Hematopoietic multipotent progenitor cell (in vitro differentiated cells): ENCODE data around the gene MTF1. TPM values are rescaled to one million over a fixed set of nuclear protein-coding genes. Genes with fewer than 3 reads are reported as not detected.
"Not testable (repeated sequence)": the region's sequence is repeated elsewhere in the genome, so short reads cannot be mapped to it uniquely, and the experiment has no call there.

Experiments used
- DNase-seq, 3 donors: peaks; one replicate each; pipeline ENCODE4 v3.0.0-alpha.2; 2011 to 2015; ENCODE audit warnings: low read depth in 2 of 3, low spot score in 2 of 3
- total RNA-seq: library from RNA; depleted of rRNA; stranded (reverse); fragments of >200 nt; gene quantifications from one replicate; pipeline ENCODE4 v1.2.3, GENCODE V29; 2012

The MTF1 gene
- total RNA-seq, 1 donor = 3.0 TPM

DNA sequence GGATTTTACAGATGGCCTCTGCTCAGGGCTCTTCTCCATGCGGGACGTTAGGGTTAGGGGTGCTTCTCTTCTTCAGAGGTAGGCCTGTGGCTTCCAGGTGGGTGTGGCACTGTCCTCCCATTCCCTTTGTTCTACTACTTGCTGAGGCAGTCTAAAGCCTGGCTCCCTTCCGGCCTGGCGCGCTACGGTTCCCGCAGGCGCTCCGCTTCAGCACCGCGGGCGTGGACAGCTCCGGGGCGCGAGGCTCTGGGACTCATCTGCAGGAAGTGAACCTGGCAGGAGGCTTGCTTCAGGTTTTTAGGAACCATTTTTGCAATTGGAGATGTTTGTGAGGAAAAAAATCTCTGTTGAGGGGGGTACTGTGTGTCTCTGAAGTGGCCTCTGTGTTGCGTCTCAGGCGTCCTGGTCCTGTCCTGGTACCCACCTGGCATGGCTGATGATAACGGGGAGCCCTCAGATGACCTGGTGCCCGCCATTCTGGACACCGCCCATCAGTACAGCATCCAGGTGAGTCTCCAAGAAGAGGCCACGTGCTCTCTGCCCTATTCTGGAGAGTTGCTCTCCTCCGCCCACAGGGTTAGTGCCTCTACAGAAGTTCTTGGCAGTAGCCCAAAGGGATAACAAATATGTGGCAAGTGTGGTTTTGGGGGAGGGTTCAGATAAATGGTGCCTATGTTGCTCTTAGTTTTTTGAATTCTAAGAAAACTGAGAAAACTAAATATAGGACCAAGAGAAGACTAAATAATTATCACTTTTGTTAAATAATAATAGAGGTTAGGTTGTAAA is 63.9 kb downstream of the MTF1 start:
- peak in 2 of 3 donors; percentile 43 to 50 for DNase-seq

DNA sequence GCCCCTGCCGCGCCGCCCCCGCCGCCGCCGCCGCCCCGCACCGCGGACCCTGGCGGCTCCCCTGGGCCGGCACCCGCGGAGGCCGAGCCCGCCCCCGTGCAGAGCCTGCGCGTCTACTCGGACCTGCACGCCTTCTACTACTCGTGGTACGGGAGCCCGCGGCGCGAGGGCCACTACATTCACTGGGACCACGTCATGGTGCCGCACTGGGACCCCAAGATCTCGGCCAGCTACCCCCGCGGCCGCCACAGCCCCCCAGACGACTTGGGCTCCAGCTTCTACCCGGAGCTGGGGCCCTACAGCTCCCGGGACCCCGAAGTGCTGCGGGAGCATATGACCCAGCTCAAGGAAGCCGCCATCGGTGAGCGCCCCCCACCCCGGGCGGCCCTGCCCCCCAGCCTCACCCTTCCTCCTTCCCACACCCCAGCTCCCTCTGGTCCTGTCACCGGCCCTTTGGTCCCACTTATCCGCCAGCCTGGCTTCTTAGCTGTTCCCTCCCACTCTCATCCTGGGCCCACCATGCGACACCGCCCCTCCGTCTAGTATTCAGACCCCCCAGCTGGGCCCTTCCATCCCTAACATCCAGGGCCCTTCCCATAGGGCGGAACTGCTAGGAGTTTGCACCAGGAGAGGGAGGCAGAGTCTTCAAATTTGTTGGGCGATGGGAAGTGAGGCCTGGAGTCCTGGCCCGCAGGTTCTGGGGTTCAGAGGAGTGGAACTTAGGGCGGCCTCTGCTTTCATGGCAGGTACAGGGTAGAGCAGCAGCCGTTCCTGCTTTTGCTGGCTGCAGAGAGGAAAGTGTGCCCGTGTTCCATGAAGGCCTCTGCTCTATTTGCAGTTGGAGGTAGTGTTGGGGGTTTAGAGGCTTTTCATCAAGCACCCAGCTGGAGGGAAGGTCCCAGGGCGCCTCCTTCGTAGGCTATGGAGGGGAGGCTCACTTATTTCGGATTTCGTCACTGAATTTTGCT is 64.7 kb downstream of the MTF1 start:
- no peak for DNase-seq

DNA sequence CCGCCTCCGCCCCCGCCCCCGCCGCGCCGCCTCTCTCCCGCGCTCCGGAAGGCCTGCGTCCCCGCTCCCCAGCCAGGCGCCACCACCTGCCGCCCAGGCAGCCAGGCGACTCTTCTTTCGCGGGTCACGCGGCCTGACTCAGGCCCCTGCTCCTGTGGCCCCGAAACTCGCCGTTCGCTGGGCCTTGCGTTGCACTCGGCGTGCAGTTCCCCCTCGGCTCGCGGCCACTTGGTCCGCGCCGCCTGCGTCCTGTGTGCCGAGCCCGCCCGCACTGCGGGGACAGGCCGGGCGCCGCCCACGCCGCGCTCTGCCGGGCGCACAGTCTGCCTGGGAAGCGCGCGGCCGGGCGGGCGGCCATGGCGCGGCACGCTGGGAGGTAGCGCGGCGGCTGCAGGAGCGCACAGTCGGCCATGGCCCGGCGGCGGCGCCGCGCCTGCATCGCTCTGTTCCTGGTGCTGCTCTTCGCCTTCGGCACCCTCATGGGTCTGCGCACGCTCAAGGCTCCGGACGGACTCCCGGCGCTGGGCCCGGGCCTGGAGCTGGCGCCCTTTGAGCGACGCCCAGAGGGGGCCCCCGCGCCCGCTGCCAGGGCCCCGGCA is 65.5 kb downstream of the MTF1 start, which contains the start of gene MANEAL:
TSS of gene MANEAL (plus strand) at position 75 of the 599 bp plus-strand sequence. CDS start at position 411, 336 bp downstream.
- DNase-seq = peak in 2 of 3 donors; percentile 42 to 50

DNA sequence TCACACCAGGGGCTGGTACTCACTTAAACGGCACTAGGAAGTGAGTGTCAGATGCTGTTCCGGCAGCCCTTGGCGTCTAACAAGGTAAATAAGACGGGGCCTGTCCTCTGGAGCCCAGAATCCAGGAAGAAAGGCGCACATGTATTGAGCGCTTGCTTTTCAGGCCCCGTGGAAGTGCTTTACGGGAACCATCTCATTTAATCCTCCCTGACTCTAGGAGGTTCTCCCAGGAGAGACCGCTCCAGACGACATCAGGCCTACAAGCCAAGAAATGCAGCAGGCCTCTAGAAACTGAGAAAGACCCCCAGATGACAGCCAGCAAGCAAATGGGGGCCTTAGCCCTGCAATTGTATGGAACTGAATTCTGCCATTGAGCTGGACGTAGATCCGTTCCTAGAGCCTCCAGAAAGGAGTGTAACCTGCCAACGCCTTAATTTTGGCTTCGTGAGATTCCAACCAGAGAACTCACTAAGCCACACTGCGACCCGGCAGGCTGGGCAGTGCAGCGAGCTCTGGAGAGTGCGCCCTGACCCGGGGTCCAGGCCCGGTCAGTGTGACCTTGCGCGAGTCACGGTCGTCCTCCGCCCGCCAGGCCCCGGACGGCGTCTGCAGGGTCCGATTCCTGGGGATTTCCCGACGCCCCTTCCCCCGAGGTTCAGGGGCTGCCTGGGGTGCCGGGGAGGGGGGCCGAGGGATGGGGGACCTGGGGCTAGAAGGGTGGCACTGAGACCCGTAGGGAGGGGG is 66.3 kb downstream of the MTF1 start:
- DNase-seq = no peak

DNA sequence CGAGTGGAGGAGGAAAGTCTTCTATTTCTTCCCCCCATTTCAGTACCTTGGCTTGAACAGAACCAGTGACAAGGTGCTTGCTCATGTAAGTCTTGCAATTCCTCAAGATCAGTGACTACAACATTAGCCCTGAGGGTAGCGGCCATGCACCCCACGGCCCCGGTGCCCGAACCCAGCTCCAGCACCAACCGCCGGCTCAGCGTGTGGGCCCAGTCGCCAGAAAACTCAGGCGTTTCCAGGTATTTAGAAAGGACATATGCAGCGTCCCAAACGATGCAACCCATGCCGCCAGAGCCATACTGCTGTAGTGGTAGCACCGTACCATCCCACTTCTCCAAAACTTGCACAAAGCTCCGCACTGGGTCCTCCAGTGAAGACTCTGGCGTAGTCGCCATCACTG is 76.9 kb downstream of the MTF1 start:
- no peak for DNase-seq

DNA sequence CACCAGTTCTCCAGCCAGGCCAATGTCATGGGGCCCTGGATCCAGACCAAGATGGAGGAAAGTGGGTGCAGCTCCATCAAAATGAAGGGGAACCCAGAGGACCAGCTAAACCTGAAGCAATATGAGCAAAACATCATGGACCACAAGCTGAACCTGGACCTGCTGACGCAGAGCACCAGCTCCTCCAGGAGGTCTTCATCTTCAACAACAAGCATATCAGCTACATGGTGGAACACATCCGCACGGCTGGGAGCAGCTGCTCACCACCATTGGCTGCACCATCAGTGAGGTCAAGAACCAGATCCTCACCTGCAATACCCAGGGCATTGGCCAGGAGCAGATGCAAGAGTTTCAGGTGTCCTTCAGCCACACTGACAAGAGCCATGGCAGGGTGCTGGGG is 80.7 kb downstream of the MTF1 start:
- no peak for DNase-seq

DNA sequence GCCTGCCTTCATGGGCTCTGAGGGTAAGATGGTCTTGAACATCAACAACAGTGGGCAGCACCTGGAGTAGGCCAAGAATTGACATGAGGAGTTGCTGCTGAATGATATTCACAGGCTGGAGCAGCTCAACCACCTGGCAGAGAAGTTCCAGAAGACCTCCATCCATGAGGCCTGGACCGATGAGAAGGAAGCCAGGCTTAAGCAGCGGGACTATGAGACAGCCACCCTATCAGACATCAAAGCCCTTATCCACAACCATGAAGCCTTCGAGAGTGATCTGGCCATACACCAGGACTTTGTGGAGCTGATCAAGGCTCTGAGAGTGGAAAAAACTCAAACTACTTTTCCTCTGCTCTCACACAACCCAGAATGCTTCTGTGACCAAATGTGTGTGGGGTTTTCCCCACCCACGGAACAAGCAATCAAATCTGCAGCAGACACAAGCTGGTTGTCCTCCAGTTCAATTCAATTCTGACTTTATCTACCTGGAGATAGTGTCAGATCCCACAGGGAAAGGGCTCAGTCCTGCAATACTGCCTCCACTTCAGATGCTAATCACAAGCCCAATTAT is 82.4 kb downstream of the MTF1 start:
- DNase-seq = no peak

DNA sequence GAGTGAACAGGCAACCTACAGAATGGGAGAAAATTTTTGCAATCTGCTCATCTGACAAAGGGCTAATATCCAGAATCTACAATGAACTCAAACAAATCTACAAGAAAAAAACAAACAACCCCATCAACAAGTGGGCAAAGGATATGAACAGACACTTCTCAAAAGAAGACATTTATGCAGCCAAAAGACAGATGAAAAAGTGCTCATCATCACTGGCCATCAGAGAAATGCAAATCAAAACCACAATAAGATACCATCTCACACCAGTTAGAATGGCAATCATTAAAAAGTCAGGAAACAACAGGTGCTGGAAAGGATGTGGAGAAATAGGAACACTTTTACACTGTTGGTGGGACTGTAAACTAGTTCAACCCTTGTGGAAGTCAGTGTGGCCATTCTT is 88.0 kb downstream of the MTF1 start:
- DNase-seq = not testable (repeated sequence)

DNA sequence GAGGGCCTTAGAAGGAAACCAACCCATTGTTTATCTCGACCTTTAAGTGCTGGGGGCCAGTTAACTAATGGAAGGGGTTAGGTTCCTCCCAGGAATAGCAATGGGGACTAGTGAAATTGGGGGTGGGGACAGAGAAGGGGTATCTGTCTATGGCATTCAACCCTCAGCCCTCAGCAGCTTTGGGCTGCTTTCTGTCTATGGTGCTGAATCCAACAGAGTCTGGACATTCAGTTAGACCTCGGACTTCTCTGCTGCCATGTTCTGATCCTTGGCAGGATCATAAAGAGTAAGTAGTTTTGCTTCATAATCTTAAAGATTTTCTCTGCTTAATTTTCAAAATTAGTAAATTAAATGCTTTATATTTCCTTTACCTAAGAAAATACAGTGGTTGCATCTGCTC is 91.9 kb downstream of the MTF1 start:
- DNase-seq = no peak

DNA sequence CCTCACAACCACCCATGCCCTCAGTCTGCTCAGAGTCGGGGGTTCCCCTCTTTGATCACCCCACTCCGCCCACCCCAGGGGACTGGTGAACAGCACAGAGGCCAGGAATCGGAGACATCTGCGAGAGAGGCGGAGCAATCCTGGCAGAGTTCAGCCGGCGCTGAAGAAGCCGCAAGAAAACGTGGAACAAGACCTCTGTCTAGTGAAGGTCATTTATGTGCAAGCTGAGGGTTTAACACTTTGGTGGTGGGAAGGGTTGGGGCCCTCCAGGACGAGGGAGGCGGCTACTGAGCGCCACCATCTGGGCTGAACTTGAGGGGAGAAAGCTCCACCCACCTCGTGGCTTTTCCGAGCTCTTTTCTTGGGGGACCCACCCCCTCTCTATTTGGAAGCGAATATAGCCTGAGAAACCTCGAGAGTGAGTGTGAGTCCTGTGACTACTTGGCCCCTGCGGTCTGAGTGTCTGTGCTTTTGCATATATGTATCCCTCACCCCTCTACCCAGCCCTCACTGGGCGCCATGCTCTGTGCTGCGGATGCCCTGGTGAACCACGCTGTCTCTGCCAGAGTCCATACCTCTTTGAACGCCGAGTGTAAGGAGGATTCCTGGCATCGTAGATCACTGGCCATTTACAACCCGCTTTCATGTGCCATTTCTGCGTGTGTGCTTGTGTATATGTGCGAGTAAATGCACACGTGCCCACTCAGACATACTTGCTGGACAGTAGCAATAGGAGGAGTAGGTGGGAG is 93.3 kb downstream of the MTF1 start:
- DNase-seq = no peak

DNA sequence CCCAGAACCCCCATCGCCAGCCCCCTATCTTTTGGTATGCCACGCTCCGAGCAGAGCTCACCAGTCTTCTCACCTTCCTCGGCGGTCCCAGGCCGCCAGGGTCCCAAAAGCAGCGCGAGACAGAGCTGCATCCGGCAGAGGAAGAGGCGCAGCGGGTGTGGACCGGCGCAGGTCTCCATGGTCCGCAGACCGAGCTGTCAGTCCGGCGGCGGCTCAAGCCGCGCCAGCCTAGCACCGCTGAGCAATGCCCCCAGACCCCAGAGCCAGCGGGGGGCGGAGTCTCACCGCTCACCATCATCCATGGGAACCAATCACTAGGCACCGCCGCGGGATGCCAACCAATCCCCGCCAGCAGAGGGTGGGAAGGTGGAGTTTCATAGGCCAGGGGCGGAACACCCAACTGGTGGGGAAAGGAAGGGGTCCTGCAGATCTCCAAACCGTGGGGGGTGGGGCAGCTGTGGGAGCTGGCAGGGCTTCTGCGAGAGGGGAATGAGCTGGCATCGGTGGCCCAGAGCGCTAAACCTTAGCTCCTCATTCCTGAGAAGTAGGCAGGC is 94.4 kb downstream of the MTF1 start, which contains the start of gene EPHA10:
TSS of gene EPHA10 (minus strand) at position 233 of the 554 bp plus-strand sequence. CDS start at position 179, 54 bp downstream.
- DNase-seq = no peak

DNA sequence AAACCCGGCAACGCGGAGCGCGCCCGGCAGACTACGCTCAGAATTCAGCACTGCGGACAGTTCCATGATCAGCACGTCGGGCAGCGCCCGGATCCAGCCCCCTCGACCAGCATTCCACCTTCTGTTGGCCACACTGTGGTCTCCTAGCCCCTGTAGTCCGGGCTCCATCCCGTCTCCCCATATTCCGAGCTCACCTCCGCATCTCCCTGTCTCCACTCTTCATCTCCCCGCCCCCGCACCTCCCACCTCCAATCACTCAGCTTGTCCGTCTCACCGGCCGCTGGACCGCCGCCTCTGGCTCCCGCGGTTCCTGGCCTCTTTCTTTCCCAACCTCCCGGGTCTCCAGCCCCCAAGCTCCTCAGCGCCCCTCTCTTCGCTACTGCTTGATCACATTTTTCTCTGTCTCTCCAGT is 95.0 kb downstream of the MTF1 start:
- DNase-seq = peak in 2 of 3 donors; percentile 63 to 74

DNA sequence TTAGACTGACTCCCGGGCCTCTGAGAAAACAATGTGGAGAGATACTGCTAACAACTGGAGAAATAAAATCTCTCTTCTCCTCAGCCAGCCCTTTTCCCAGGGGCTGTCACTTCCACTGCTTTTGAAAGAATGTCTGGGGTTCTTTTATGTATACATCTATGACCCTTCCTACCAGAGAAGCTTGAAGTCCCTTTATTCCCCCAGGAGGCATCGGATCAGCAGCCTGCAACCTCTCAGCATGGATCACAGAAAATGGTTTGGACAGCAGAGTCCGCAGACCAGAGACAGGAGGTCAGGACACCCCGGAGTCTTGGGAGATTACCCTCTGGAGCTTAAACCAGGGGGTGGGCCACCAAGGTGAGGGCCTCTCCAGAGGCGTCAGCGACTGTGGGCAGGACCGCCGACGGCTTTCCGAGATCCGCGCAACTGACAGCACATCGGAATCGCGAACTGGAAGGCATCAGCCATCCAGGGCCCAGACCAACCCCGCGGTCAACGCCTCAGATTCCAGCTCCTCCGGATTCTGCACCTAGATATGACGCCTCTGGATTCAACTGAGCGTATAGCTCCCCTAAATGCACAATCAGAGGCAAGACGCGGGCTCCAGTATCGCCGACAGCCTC is 95.5 kb downstream of the MTF1 start:
- DNase-seq = no peak

DNA sequence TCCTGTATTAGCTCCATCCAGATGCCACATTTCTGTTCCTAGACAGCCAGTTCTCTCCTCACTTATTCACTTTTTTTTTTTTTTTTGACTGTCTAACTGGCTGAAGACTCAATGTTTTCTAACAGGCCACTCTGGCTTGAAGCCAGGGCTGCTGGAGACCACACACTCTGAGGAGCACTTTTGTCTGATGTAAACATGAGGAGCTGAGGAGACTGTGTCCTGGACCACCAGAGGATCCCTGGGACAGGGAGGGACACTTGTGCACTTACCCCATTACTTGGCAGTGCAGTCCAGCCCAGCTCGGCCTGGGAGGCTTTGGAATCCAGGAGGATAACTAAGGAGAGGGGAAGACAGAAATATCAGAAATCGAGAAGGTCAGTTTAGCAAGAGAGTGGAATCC is 96.9 kb downstream of the MTF1 start:
- DNase-seq = no peak

DNA sequence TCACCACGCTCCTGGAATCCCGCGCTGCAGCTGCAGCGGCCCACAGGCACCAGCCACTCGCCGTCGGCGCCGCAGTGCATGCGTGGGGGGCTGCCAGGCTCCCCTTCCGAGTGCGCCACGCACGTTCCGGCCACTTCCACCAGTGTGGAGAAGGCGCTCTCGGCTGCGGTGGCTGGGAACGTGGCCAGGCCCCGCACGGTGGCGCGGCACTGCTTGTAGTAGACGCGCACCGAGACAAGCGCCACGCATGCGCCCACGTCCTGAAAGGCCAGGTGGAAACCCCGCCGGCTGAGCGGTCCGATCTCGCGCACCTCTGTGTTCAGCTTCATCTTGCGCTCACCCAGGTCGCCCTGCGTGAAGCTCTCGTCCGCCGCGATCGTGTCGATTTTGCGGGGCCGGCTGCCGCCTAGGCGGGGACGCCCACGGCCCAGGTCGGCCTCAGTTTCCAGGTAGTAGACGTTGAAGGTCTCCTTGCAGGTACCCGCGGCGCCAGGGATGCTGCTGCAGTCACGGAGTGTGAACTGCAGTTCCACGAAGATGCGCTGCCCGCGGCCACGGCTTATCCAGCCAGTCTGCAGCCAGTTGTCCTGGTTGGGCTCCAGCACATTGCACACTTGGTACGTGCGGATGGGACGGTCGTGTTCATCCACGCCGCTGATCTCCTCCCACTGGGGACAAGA is 97.8 kb downstream of the MTF1 start:
- DNase-seq = no peak
